ENCODE measurements around the gene ZRANB1. TPM values are rescaled to one million over a fixed set of nuclear protein-coding genes. Genes with fewer than 3 reads are reported as not detected.

Gene ZRANB1
- total RNA-seq, 4 donors from 2014 or later = 8.4 to 24.0 (median 16.8) TPM

DNA sequence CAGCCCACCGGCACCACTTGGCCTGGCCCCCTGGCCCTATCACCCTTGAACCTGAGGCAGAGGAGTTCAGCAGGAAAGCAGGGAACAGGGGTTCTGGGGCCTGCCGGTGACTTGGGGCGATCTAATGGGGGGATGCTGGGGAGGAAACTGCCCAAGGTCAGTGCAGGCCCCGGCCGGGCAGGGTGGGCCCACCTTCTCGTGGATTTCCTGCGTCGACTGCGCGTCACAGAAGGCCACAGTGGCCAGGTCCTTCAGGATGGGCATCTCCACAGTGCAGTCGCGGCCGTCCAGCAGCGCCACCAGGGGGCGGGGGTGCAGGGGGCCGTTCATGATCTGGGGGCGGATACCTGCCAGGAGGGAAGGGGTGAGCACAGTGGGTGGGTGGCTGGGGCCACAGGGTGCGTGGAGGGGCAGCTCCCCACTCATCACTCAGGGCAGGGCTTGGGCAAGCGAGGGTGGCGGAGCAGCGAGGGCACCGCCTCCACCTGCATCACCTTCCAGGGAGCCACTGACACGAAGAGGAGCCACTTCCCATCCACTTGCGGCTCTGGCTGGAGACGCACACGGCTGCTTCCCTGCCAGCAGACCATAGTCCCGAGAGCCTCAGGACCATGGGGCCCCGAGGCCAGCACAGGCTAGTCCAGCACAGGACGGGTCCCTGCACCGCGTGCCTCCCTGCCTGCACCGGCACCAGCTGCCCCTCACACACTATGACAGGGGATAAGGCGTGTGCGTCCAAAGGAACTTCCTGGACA lies 61.4 kb downstream of the ZRANB1 start:
- no peak for DNase-seq
- no peak for TF ChIP-seq POLR2A (IDR thresholded peaks at IDR 0.05)
- no peak for TF ChIP-seq EP300 (IDR thresholded peaks at IDR 0.05; ENCODE audit: low read depth)
- TF ChIP-seq, protein P1, sequence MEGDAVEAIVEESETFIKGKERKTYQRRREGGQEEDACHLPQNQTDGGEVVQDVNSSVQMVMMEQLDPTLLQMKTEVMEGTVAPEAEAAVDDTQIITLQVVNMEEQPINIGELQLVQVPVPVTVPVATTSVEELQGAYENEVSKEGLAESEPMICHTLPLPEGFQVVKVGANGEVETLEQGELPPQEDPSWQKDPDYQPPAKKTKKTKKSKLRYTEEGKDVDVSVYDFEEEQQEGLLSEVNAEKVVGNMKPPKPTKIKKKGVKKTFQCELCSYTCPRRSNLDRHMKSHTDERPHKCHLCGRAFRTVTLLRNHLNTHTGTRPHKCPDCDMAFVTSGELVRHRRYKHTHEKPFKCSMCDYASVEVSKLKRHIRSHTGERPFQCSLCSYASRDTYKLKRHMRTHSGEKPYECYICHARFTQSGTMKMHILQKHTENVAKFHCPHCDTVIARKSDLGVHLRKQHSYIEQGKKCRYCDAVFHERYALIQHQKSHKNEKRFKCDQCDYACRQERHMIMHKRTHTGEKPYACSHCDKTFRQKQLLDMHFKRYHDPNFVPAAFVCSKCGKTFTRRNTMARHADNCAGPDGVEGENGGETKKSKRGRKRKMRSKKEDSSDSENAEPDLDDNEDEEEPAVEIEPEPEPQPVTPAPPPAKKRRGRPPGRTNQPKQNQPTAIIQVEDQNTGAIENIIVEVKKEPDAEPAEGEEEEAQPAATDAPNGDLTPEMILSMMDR (IDR thresholded peaks at IDR 0.05) = no peak
- no peak for TF ChIP-seq POLR2AphosphoS5 (IDR thresholded peaks at IDR 0.05)
- Histone ChIP-seq H3K27ac (no peak overlapping the region), H3K27me3 (no peaks in the 10 kb centered on the region), H3K36me3 (peaks cover 0 to 13% (median 2%) of the 10 kb centered on the region in 4 donors), H3K4me1 (peaks cover 15 to 32% (median 20%) of the 10 kb centered on the region in 4 donors), H3K9me3 (no peaks in the 10 kb centered on the region), H3K4me3 (no peak overlapping the region)
- intact Hi-C loops (cut with DNase I; ENCODE audit: low total_unique reads) = no loop called here
- in situ Hi-C loops (cut with MboI; ENCODE audit: low pct_ligation_motif_present in 1 of 4, low pct_unique_long_range_greater_than_20kb in 1 of 4, low sequenced_read_pairs in 3 of 4) = no loop called here
- 89 to 90% methylated on average over 2 to 25 of the region's 34 CpGs for WGBS, 2 donors (ENCODE audit: low coverage in 1 of 2)

DNA sequence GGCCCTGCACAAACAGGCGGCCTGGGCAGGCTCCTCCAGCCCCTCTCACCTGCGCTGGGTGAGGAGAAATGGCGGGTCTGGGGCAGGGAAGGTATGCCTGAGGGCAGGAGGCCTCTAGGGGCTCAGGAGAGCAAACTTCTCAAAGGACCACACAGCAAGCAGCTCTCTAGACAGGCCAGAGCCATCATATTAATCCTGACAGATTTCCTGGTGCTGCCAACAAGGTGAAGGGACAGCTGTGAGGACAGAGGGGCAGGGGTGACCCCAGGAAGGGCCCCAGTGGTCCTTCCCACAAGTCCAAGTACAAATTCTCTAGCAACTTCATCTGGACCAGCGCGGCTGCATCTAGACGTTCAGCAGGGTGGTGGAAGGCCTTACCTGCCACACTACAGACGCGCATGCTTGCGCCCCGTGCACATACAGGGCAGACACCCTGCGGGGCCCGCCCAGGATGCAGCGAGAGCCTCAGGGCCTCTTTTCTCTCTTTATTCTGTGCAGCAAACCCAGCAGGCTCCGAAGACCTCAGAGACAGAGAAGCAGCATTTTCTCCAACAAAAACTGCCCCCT lies 62.1 kb downstream of the ZRANB1 start:
- no peak for DNase-seq
- Histone ChIP-seq H3K9me3 (no peaks in the 10 kb centered on the region), H3K36me3 (peaks cover 0 to 13% (median 2%) of the 10 kb centered on the region in 4 donors), H3K27me3 (no peaks in the 10 kb centered on the region), H3K4me1 (peaks cover 16 to 37% (median 22%) of the 10 kb centered on the region in 4 donors), H3K27ac (no peak overlapping the region), H3K4me3 (no peak overlapping the region)
- intact Hi-C loops (cut with DNase I; ENCODE audit: low total_unique reads) = no loop called here
- 91 to 100% methylated on average over 2 to 14 of the region's 14 CpGs for WGBS, 2 donors (ENCODE audit: low coverage in 1 of 2)
- in situ Hi-C loops (cut with MboI; ENCODE audit: low pct_ligation_motif_present in 1 of 4, low pct_unique_long_range_greater_than_20kb in 1 of 4, low sequenced_read_pairs in 3 of 4) = no loop called here
- no peak for TF ChIP-seq POLR2AphosphoS5 (IDR thresholded peaks at IDR 0.05)
- TF ChIP-seq, protein P1 (IDR thresholded peaks at IDR 0.05) = no peak
- TF ChIP-seq EP300 (IDR thresholded peaks at IDR 0.05; ENCODE audit: low read depth) = no peak
- TF ChIP-seq POLR2A (IDR thresholded peaks at IDR 0.05) = no peak

DNA sequence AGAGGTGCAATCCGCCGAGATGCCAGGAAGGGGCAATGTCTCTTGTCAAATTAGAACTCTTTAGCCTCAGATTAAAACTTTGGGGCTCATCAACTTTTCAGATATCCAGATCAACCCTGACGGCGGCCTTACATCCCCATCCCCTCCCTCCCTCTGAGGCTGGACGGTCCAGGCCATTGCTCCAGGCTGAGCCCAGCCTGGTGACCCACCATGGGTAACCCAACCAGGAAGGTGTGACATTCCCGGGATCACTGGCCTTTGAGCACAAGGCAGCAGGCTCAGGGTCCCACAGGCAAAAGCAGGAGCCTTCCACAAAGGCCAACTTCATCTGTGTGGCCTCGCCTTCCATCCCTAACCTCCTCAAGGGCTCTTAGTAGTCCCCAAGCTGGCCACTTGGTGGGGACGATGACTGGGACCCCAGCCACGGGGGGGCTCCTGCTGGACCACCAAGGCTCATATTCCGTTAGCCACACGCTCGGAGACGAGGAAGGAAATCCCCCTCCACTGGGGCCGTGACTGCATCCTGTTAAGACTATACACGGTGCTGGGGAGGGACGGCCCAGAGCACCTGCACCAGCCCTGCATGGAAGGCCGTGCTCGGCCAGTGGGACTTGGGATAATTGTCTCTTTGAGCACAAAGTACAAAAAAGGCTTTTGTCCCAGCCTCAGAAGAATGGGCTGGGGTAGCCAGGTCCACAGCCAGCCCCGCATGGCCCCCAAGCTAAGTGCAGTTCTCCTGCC lies 62.8 kb downstream of the ZRANB1 start:
- Histone ChIP-seq H3K36me3 (peaks cover 0 to 13% (median 2%) of the 10 kb centered on the region in 4 donors), H3K27ac (no peak overlapping the region), H3K4me1 (peaks cover 17 to 37% (median 26%) of the 10 kb centered on the region in 4 donors), H3K4me3 (no peak overlapping the region), H3K27me3 (no peaks in the 10 kb centered on the region), H3K9me3 (no peaks in the 10 kb centered on the region)
- peak; percentile 4 for DNase-seq
- TF ChIP-seq POLR2A (IDR thresholded peaks at IDR 0.05) (no peak), EP300 (IDR thresholded peaks at IDR 0.05; ENCODE audit: low read depth) (no peak), POLR2AphosphoS5 (IDR thresholded peaks at IDR 0.05) (no peak)
- TF ChIP-seq, protein P1 (IDR thresholded peaks at IDR 0.05) = no peak
- in situ Hi-C loops (cut with MboI; ENCODE audit: low pct_ligation_motif_present in 1 of 4, low pct_unique_long_range_greater_than_20kb in 1 of 4, low sequenced_read_pairs in 3 of 4) = no loop called here
- WGBS, 2 donors (ENCODE audit: low coverage in 1 of 2) = 81 to 93% methylated on average over 2 to 19 of the region's 19 CpGs
- intact Hi-C loops (cut with DNase I; ENCODE audit: low total_unique reads) = no loop called here

Measured in transverse colon (tissue), 4 donors.